Caki2 (cell line): ENCODE results near the gene CAVIN4. TPM values are rescaled to one million over a fixed set of nuclear protein-coding genes. Genes with fewer than 3 reads are reported as not detected.
A peak's percentile ranks its signal among the peaks of the same experiment; 100 is the strongest.

Experiments
- DNase-seq: peaks from one replicate; pipeline ENCODE4 v3.0.0-alpha.2; 2015; ENCODE audit warnings: low read depth
- in situ Hi-C: cut with HindIII; loops from 2 replicates; pipeline ENCODE4 v1.10.0; 2016; ENCODE audit warnings: low sequenced_read_pairs, low pct_unique_long_range_greater_than_20kb, mixed read lengths
- total RNA-seq: library from RNA; depleted of rRNA; stranded (reverse); fragments of >200 nt; shearing (Covaris generic); gene quantifications from 2 replicates; pipeline ENCODE4 v1.2.3, GENCODE V29; 2014; ENCODE audit warnings: low replicate concordance

CAVIN4 gene
- total RNA-seq, 1 experiment from 2014 or later = 0.74 TPM

DNA sequence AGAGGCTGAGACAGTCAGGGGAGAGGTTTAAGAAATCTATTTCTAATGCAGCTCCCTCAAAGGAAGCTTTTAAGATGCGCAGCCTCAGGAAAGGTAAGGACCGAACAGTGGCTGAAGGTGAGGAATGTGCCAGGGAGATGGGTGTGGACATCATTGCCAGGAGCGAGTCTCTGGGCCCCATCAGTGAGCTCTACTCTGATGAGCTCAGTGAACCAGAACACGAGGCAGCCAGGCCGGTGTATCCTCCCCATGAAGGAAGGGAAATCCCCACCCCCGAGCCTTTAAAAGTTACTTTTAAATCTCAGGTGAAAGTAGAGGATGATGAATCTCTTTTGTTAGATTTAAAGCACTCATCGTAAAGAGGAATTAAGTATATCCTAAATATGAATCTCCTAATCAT is 8.2 kb downstream of the CAVIN4 start:
- peak; percentile 64 for DNase-seq
- in situ Hi-C loops = no loop called here

DNA sequence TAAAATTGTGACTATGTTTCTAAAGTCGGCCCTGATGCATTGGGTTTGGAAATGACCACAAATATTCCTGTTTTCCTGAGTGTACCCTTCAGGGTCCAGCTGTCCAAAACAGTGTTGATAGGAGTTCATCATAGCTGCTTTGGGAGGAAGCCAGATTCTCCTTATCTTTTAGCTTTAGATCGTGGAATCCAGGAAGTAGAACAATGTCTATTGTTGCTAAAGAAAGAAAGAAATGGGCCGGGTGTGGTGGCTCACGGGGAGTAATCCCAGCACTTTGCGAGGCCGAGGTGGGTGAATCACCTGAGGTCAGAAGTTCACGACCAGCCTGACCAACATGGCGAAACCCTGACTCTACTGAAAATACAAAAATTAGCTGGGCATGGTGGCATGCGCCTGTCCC is 9.5 kb downstream of the CAVIN4 start:
- DNase-seq = peak; percentile 66
- in situ Hi-C loops = no loop called here

DNA sequence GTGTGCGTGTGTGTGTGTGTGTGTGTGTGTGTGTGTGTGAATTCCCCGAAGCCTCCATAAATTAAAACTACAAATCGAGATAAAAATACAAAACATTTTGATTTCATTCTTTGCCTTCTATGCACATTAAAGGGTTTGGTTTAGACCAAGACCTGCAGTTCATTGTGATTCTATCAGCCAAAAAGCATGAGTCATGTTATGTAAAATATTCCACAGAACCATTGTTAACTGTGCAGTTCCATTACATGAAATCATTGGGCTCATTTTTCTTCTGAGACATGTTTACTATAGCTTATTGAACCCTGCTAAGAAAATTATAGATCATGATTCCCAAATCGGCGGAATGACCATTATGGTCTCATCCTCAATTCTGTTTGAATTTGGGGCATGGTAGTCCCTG is 11.7 kb downstream of the CAVIN4 start:
- in situ Hi-C loops = no loop called here

DNA sequence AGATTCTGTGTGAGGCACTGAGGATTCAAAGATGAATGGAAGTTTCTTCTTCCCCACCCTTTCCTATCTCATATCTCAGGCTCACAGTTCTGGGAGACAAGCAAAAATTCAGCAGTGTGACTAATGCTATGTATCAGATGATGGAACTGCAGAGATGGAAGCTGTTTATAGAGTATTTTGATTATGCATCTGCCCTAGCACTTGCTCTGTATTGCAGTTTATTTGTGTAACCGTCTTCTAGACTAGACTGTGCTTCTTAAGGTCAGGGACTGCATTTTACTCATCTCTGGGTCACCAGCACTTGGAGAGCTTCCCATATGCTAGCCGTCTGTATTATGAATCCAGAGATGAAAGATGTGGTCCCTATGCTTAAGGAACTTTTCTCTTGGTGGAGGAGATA is 12.6 kb downstream of the CAVIN4 start:
- peak; percentile 51 for DNase-seq
- in situ Hi-C loops = no loop called here

More for the DNA sequence above, 11.7 kb downstream of the CAVIN4 start:
- DNase-seq = peak; percentile 30

DNA sequence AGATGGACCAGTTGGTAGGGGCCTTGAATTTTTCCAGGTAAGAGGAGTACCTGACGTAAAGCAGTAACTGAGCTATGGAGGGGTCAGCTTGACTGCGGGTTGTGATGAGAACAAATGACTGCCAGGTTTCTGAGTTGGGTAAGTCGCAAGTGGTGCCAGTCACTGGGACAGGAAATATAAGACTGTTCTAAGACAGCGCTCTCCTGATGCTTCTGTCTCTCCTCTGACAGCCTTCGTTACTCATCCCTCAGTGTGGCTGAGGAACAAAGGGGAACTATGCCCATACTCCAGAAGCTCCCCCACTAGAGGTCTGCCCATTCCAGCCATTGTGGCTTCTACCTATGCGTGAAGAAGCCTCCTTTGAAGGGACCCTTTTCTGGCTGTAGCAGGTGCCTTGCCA is 13.3 kb downstream of the CAVIN4 start:
- no peak for DNase-seq
- in situ Hi-C loops = no loop called here

DNA sequence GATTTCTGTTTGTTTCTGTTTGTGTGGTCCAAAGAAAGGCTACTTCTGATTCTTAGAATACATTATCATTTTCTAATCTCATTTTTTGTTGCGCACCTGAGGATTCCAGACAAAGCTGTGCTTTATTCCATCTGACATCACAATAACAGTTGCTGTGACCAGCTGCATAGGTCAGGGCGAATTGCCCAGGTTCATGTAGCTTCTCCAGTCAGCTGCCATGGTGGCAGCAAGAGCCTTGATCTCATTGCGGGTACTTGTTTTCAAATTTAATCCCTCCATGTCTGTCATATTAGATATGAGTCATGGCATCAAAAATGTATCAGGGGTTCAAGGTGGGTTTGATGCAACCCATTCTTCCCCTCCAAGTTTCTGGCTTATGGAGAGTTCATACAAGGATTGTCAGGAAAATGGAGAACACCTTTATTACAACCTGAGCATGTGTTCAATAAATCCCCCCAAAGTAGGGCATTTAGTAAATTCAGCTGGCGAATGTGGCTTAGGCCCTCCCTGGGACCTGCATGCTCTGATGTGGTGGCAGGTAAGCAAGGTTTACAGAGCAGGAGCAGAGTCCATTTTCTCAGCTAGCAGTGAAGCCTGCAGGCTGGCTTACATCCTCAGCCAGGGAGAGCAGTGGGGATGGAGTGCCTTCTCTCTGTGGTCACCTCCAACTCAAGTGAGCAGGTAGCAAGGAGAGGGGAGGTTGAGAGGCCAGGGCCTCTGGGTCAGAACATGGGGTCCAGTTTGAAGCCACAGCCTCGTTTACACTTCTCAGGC is 13.9 kb downstream of the CAVIN4 start:
- in situ Hi-C loops = no loop called here
- DNase-seq = no peak

DNA sequence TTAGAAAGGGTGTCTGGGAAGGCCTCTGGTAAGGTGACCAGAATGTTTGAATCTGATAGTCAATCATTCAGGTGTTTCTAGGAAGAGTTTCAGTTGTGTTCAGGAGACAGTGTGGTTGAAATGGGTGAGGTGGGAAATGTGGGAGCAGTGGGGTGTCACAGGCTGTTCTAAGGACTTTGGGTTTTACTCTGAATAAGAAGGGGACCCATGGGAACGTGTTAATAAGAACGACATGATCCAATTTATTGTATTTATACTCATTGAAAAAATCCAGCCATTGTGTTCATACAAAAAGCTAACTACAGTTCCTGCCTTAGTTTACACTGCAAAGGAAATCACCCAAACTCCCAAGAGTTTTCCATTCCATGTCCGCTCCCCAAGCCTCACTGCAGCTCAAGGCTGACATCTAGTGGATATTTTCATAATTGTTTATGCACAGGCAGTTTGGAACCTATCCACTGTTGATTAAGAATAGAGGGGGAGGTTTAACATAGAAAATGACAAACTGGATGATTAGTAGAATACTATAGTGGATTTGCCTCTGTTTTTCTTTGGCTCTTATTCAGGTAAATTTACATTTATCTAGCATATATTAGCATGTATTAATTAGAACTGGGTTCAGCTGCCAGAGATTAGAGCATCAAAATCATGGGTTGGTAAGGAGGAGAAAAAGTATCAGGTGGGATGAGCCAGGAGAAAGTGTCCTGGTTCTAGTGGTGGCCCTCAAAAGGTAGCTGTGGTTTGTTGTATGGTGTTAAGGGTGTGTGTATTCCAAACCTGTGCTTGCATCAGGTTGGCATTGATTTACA is 17.7 kb downstream of the CAVIN4 start:
- in situ Hi-C loops = no loop called here

DNA sequence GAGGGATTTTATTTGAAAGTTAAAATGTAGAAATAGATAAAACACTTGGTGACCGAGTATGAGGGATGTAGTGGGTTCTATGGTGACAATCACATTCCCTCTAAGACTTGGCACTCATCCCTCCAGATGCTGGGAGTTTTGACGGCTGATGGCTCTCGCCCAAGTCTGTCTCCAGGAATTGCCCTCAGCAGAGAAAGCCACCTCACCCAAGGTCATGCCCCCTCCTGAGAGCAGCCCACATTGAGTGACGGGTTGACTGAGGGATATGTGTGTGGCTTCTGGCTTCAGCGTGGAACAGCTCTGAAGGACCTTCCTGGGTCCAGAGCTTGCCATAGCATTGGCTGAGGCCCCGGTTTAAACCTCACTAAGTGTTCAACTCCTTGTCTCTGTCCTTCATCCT is 19.4 kb downstream of the CAVIN4 start:
- DNase-seq = no peak
- in situ Hi-C loops = no loop called here

More for the DNA sequence above, 17.7 kb downstream of the CAVIN4 start:
- peak; percentile 54 for DNase-seq

DNA sequence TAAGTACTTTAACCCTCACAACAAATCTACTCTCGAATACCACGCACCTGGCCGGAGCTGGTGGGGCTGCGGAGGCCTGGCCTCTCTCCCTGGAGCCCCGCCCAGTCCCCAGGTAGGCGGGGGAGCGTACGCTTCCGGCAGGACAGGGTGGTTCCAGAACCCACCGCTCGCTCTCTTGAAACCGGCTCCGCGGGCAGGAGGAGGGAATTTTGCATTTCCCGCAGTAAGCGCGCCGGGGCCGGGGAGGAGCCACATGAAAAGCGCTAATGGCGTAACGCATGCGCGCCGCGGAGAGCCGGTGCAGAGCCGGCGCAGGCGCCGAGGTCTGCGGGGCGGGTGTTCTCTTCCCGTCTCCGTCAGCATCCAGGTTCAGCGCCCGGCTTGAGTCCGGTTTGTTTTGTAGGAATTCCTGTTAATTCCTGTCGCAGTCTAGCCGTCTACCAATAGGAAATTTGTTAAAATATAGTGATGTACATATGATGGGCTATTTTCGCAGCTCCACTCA is 20.8 kb downstream of the CAVIN4 start:
- peak; percentile 79 for DNase-seq
- in situ Hi-C loops = no loop called here

DNA sequence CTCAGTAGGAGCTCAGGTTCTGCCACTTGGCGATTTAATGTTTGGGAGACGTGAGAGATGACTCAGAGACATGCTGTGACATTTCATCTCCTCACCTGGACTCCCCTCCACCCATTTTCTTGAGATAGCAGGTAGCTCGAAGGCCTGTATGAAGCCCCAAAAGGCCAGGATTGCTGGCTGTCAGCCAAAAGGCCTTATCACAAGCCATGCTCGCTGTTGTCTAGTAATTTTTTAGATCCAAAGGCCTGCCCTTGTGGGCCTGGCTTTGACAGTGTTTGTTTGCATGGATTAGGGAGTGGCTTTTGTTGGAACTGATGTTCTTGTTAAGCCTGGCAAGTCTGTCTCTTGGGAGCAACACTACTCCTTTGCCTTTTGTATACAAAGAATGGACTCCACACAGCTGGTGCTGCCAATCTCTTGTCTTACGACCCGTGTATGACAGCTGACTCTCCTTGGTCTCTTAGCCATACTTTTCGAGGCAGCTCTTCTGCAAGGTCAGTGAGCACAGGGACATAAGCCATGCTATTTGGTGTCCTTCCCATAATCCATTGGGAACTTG is 22.7 kb downstream of the CAVIN4 start:
- in situ Hi-C loops = no loop called here
- no peak for DNase-seq

DNA sequence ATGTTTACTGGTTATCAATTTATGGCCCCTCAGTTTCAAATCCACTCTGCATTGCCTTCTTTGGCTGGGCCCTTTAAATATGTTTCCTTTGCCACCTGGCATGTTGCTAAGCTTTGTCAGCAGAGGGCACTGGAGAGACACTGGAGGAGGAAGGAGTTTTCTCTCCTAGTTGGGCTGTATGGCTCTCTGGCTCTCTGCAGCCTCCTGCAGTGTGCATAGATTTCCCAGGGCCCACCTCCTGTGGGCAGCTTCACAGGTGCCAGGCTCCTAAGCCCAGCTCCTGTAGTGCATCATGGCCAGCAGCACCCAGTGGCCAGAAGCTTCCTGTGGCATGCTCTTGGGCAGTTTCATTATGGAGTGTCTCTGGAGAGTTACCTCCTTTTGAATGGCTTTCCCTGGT is 23.3 kb downstream of the CAVIN4 start:
- in situ Hi-C loops = no loop called here
- peak; percentile 48 for DNase-seq

DNA sequence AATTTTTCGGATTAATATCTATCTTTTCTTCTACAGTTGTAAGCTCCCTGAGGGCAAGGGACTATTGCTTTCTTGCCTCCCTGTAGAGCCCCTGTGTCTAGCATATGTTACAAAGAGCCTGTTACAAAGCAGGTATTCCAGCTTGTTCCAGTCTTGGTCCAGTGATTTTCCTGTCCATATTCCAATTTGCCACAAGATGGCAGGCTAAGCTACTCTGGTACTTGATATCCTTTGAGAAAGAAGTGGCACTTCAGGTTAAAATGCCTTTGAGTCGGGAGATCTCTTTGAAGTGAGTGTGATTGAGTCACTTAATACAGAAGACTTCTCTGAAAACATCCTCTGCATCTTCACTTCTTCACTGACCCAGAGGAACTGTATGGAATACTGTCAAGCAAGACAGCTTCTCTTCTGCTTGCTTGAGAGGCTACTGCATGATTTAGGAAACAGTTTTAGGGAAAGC is 24.5 kb downstream of the CAVIN4 start:
- DNase-seq = peak; percentile 52
- in situ Hi-C loops = no loop called here

DNA sequence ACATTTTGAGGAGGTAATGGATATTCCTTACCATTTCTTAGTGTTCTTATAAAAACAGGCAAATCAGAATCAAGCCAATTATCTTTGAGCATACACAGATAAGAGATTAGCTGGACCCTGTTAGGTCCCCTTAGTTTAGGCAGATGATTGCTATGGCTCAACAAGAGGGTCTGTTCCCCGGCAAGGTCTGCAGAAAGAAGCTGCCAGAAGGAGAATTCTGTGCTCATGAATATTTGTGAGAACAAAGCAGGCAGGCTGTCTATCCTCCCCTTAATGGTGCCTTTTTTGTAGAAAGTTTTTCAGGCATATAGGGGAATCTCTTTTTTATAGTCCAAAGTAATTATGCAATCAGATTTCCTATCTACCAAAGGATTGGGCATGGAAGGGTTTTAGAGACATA is 27.5 kb downstream of the CAVIN4 start:
- in situ Hi-C loops = no loop called here
- no peak for DNase-seq

DNA sequence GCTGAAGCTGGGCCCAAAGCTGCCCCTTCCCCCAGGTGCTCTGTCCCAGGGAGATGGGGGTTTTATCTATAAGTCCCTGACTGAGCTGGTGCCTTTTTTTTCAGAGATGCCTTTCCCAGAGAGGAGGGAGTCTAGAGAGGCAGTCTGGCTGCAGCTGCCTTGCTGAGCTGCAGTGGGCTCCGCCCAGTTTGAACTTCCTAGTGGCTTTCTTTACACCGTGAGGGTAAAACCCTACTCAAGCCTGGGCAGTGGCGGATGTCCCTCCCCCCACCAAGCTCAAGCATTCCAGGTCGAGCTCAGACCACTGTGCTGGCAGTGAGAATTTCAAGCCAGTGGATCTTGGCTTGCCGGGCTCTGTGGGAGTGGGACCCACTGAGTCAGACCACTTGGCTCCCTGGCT is 41.3 kb downstream of the CAVIN4 start:
- in situ Hi-C loops = no loop called here
- no peak for DNase-seq

DNA sequence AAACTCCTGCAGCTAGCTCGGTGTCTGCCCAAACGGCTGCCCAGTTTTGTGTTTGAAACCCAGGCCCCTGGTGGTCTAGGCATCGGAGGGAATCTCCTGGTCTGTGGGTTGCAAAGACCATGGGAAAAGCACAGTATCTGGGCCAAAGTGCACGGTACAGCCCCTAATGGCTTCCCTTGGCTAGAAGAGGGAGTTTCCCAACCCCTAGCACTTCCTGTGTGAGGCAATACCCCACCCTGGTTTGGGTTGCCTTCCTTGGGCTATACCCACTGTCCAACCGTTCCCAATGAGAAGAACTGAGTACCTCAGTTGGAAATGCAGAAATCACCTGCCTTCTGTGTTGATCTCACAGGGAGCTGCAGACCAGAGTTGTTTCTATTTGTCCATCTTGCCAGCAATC is 41.8 kb downstream of the CAVIN4 start:
- no peak for DNase-seq
- in situ Hi-C loops = no loop called here

DNA sequence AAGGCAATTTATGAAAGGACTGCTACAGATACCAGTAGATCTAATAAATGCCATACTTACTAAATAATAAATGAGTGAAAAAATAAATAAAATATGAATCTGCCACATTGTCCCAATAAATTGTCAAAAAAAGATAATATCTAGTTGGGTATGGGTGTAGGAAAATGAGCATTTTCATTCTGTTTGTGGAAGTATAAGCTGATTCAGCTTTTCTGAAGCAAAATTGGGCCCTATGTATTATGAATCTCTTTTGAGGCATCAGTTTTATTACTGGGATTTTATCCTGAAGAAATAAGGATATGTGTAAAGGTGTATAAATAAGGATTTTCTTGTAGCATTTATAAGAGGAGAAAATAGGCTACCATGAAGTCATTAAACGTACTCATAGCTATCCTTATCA is 46.1 kb downstream of the CAVIN4 start:
- in situ Hi-C loops = no loop called here
- no peak for DNase-seq

DNA sequence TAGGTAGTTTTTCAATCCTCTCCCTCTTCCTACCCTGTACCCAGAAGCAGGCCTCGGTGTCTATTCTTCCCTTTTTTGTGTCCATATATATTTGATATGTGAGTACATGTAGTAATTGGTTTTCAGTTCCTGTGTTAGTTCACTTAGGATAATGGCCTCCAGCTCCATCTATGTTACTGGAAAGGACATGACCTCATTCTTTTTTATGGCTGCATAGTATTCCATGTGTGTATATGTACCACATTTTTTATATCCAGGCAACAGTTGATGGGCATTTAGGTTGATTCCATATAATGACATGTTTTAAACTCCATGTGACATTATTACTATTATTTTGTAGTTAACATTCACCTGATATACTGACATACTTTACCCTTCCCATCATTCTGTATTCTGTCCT is 49.1 kb downstream of the CAVIN4 start:
- DNase-seq = no peak
- in situ Hi-C loops = no loop called here

DNA sequence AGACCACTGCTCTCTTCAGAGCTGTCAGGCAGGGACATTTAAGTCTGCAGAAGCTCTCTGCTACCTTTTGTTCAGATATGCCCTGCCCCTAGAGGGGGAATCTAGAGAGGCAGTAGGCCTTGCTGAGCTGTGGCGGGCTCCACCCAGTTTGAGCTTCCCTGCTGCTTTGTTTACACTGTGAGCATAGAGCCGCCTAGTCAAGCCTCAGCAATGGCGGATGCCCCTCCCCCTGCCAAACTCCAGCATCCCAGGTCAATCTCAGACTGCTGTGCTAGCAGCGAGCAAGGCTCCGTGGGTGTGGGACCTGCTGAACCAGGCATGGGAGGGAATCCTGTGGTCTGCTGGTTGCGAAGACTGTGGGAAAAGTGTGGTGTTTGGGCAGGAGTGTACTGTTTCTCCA is 59.9 kb downstream of the CAVIN4 start:
- no peak for DNase-seq
- in situ Hi-C loops = no loop called here
